Measurements from ENCODE around the gene NXPH1.

DNA sequence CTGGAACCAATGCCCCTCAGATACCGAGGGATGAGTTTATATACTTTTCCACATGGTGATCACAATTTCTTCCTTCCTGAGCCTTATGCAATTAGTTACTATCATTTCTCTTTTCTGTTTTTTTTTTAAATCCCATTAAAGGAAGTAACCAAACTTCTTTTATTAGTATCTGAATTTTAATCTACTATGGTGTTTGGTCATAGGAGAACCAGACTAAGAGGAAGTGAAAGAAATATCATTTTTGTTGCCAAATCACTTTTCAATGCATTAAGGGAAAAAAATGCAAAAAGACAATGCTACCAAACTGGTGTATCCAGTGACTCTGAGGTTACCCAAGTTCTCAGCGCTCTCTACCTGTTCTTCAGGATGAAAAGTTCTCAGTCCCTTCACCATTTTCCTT lies 167.7 kb downstream of the NXPH1 start:
- TF ChIP-seq, protein P1, sequence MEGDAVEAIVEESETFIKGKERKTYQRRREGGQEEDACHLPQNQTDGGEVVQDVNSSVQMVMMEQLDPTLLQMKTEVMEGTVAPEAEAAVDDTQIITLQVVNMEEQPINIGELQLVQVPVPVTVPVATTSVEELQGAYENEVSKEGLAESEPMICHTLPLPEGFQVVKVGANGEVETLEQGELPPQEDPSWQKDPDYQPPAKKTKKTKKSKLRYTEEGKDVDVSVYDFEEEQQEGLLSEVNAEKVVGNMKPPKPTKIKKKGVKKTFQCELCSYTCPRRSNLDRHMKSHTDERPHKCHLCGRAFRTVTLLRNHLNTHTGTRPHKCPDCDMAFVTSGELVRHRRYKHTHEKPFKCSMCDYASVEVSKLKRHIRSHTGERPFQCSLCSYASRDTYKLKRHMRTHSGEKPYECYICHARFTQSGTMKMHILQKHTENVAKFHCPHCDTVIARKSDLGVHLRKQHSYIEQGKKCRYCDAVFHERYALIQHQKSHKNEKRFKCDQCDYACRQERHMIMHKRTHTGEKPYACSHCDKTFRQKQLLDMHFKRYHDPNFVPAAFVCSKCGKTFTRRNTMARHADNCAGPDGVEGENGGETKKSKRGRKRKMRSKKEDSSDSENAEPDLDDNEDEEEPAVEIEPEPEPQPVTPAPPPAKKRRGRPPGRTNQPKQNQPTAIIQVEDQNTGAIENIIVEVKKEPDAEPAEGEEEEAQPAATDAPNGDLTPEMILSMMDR (IDR thresholded peaks at IDR 0.05) = no peak
- TF ChIP-seq POLR2AphosphoS5 (IDR thresholded peaks at IDR 0.05) = no peak
